ENCODE results near the gene COQ5.

DNA sequence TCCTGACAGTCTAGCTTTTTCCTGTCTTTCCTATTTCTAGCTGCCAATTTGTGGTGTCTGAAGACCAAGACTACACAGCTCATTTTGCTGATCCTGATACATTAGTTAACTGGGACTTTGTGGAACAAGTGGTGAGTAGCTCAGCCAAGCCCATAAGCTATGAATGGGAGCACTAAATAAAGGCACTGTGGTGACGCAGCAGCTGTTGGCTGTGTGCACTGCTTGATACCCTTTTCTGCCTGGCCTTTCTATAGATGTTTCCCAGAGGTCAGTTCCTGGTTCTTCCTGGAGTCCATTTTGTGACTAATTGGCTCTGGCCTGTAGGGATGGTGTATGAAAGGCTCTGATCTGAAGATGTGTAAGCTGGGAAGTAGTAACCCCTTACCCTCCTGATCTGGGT, 25.7 kb upstream of the COQ5 start:
- TF ChIP-seq CTCF (conservative IDR thresholded peaks at IDR 0.05; ENCODE audit: low read depth, low read length) (no peak), POLR2A (IDR thresholded peaks at IDR 0.05; ENCODE audit: low read depth, low read length) (no peak)
